SK-N-DZ (cell line): ENCODE results near the gene PHAF1.

Experiments used
- DNase-seq: peaks from one replicate; pipeline ENCODE4 v3.0.0-alpha.2; 2015; ENCODE audit warnings: low spot score

The PHAF1 gene

GRCh38 chr16:67162506-67163163 is 52.9 kb downstream of the PHAF1 start:
- no peak for DNase-seq

- peak; percentile 74 for DNase-seq
These were observed 53.6 kb downstream of the PHAF1 start for GRCh38 chr16:67163164-67163998.

- DNase-seq = peak; percentile 10
These were observed 54.3 kb downstream of the PHAF1 start for GRCh38 chr16:67163999-67164558.

DNA sequence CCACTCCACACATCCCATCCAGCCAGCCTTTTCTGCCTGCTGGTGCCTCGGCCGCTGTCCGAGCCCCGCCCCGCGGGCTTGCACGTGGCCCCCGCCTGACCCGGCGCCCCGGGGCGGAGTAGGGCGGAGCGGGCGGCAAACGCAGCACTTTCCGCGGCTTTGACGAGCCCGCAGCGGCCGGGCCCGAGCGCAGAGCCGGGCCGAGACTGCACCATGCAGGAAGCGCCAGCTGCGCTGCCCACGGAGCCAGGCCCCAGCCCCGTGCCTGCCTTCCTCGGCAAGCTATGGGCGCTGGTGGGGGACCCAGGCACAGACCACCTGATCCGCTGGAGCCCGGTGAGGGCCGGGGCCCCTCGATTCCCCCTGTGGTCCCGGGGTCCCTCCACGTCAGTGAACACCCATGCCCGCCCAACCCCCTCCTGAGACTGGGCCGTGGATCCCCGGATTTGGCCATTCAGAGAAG is 54.9 kb downstream of the PHAF1 start, which contains the start of gene HSF4:
Gene HSF4, plus strand, starts transcription at position 147 of the 463 bp plus-strand sequence. Its CDS starts 67 bp downstream, at position 214.
- no peak for DNase-seq

GRCh38 chr16:67165121-67166078 is 55.7 kb downstream of the PHAF1 start:
- DNase-seq = no peak

GRCh38 chr16:67166110-67166547 is 56.4 kb downstream of the PHAF1 start:
- no peak for DNase-seq

DNA sequence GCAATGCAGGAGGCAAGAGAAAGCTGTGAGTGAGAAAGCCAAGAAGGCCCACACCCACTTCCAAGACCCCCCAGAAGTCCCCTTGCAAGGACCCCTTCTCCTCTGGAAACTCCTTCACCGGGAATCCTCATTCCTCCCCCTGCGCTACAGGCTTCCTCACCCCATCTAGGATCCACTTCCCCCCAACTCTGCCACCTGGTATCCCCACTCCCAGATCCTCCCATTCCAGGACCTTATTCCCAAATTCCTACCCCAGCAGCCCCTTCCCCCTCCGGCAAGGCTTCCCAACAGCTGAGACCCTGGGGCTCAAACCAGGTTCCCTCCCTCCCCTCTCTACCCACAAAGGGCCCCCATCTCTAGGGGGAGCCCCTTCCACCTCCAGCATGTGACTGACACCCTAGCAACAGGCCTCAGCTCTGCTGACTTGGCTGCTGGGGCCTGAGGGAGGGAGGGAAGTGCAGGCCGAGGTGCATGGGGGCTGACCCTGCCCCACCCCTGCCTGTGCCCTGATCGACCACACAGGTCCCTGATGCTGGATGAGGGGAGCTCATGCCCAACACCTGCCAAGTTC is 56.9 kb downstream of the PHAF1 start:
- no peak for DNase-seq

GRCh38 chr16:67167588-67167987 is 57.8 kb downstream of the PHAF1 start:
- no peak for DNase-seq

- no peak for DNase-seq
These were observed 59.3 kb downstream of the PHAF1 start for GRCh38 chr16:67169011-67169451.

DNA sequence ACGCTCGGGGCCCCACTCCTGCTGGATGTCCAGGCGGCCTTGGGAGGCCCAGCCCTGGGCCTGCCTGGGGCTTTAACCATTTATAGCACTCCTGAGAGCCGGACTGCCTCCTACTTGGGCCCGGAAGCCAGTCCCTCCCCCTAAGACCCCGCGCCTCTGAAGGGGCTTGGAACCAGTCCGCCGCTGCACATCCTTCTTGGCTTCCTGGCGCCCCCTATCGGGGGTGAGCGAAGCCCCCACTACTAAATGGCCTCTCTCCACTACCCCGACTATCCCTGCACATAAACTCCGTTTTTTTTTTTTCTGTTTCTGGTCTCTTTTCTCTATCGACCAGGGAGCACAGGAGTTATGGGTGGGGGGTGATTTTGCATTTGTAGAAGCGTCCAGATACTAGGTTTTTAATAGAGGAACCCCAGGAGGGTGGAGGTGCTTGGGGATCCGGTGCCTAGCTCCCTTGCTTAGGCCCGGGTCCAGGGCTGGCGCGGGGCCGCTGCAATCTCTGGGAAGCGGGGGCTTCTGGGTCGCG is 60.0 kb downstream of the PHAF1 start:
- DNase-seq = peak; percentile 88

- peak; percentile 92 for DNase-seq
These were observed 60.6 kb downstream of the PHAF1 start, which contains the start of gene NOL3 for GRCh38 chr16:67170168-67170948. Gene NOL3, plus strand, starts transcription at chr16:67170538.

DNA sequence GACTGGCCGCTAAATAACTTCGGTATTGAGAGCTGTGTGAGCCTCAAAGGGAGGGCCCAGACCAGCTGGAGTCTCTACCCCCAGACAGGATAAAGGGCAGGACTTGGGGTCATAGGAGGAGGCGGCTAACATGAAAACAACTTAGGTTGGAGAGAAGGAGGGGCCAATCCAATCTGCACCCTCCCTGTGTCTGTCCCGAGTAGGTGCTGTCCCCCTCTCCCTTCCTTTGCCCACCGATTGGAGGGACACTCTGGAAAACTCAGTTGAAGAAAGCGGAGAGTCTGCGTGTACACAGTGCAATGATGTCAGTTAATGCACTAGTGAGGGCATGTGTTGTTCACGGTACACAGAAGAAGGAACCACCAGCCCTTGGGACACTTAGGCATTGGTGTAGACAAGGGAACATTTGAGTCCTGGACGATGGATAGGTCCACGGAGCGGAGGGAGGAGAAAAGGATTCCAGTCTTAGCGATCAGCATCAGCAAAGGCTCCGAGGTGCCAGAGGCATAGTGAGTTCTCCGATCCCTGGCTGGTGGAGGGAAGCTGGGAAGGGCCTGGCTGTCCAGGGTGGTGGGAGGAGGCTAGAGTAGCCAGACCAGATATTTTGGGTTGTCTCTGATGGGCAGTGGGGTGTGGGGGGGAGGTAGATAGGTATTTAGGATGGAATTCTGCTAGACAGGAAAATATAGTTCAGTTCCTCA is 61.4 kb downstream of the PHAF1 start:
- no peak for DNase-seq

GRCh38 chr16:67173323-67173722 is 63.6 kb downstream of the PHAF1 start:
- no peak for DNase-seq

DNA sequence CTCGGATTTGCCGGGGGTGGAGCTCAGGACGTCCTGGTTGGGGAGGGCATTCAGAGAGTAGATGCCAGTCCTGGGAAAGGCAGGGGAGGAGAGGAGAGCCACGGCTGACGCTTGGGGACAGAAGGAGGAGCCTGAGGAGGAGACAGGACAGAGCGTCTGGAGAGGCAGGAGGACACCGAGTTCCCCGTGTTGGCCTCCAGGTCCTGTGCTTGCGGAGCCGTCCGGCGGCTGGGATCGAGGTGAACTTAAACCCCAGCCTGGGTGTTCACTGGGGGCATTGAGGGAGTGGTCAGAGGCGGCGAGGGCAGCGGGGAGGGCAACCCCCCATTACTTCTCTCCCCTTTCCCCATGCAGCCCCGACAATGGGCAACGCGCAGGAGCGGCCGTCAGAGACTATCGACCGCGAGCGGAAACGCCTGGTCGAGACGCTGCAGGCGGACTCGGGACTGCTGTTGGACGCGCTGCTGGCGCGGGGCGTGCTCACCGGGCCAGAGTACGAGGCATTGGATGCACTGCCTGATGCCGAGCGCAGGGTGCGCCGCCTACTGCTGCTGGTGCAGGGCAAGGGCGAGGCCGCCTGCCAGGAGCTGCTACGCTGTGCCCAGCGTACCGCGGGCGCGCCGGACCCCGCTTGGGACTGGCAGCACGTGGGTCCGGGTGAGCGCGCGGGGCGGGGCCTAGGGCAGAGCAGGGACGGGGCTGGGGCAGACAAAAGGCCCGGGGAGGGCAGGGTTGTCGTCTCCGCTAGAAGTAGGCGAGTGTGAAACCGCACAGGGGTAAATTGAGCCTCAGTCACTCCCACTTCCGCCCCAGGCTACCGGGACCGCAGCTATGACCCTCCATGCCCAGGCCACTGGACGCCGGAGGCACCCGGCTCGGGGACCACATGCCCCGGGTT is 64.3 kb downstream of the PHAF1 start:
- DNase-seq = peak; percentile 80

DNA sequence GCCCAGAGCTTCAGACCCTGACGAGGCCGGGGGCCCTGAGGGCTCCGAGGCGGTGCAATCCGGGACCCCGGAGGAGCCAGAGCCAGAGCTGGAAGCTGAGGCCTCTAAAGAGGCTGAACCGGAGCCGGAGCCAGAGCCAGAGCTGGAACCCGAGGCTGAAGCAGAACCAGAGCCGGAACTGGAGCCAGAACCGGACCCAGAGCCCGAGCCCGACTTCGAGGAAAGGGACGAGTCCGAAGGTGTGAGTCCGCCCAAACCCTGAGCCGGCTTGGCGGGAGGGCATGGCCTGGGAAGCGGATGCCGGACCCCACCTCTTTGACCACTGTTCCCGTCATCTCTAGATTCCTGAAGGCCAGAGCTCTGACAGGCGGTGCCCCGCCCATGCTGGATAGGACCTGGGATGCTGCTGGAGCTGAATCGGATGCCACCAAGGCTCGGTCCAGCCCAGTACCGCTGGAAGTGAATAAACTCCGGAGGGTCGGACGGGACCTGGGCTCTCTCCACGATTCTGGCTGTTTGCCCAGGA is 65.0 kb downstream of the PHAF1 start:
- no peak for DNase-seq

- no peak for DNase-seq
These were observed 66.9 kb downstream of the PHAF1 start for GRCh38 chr16:67176662-67177061.
